ENCODE results near the gene DYNLT1.
"Not testable (repeated sequence)": the region's sequence is repeated elsewhere in the genome, so short reads cannot be mapped to it uniquely, and the experiment has no call there.

Gene DYNLT1

DNA sequence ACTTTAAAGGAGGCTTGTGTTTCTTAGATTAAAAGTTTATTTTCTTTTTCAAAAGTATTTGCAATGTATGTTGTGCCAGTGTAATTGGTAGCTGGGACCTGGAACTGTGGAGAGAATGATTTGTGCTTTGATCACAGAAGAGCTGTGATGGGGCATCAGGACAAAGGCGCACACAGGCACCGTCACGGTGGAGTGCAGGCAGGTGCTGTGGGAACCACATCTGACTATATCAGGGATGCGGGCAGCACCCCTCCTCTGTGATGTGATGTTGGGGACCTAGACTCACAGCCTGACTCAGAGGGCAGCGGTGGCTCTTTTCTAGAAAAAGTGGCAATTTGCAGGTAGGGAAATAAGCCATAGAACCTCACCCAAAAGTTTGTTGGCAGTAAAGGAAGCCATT is 39.8 kb upstream of the DYNLT1 start:
- no peak overlapping the region for H3K4me3 ChIP-seq (ENCODE audit: low read depth, low read length)
- DNase-seq (ENCODE audit: low read depth), result no peak
- TF ChIP-seq, protein P1, sequence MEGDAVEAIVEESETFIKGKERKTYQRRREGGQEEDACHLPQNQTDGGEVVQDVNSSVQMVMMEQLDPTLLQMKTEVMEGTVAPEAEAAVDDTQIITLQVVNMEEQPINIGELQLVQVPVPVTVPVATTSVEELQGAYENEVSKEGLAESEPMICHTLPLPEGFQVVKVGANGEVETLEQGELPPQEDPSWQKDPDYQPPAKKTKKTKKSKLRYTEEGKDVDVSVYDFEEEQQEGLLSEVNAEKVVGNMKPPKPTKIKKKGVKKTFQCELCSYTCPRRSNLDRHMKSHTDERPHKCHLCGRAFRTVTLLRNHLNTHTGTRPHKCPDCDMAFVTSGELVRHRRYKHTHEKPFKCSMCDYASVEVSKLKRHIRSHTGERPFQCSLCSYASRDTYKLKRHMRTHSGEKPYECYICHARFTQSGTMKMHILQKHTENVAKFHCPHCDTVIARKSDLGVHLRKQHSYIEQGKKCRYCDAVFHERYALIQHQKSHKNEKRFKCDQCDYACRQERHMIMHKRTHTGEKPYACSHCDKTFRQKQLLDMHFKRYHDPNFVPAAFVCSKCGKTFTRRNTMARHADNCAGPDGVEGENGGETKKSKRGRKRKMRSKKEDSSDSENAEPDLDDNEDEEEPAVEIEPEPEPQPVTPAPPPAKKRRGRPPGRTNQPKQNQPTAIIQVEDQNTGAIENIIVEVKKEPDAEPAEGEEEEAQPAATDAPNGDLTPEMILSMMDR (IDR thresholded peaks at IDR 0.05; ENCODE audit: low read depth, low read length, missing control alignments), result no peak

GRCh38 chr6:158680481-158680880 is 35.9 kb upstream of the DYNLT1 start:
- TF ChIP-seq, protein P1 (IDR thresholded peaks at IDR 0.05; ENCODE audit: low read depth, low read length, missing control alignments), result no peak
- H3K4me3 ChIP-seq (ENCODE audit: low read depth, low read length), result no peak overlapping the region
- DNase-seq (ENCODE audit: low read depth), result no peak

DNA sequence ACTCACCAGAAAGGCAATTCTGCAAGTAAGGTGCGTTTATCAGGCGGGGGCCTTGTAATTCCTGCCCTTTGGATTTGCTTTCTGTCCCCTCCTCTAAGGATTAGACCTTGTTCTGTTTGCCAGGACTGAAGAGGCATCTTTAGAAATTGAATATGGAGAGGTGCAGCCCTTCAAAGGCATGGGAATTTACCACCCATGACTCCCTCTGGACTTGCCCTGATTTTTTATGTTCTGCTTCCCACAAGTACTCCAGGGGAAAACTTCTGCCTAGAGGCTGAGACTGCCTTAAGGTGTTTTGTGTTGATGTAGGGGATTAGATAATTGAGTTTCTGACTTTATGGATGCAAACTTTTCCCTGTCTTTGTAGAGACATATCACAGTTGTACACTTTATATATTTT is 35.5 kb upstream of the DYNLT1 start:
- no peak for DNase-seq (ENCODE audit: low read depth)
- TF ChIP-seq, protein P1 (IDR thresholded peaks at IDR 0.05; ENCODE audit: low read depth, low read length, missing control alignments), result no peak
- no peak overlapping the region for H3K4me3 ChIP-seq (ENCODE audit: low read depth, low read length)

DNA sequence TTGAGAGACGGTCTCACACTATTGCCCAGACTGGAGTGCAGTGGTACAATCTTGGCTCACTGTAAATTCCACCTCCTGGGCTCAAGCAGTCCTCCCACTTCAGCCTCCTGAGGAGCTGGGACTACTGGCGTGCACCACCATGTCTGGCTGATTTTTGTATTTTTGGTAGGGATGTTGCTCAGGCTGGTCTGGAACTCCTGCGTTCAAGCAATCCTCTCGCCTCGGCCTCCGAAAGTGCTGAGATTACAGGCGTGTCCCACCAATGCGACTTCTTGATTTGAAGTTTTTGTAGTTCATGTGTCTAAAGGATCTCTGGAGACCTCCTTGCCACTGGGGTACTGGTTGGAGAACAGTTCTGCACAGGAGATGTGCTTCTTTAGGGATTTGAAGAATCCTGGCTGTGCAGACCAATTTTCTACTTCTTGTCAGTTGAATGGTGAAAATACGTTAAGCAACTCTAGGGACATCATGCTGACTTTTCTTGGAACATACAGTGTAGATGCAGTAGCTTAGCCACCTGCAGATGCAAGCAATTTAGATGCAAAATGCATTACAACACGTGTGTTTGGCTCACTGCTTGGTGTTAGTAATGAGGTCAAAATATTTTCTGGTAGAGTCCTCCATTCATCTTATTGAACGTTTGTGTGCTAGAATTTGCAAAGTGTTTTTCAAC is 33.5 kb upstream of the DYNLT1 start:
- TF ChIP-seq, protein P1 (IDR thresholded peaks at IDR 0.05; ENCODE audit: low read depth, low read length, missing control alignments), result no peak
- no peak for DNase-seq (ENCODE audit: low read depth)

DNA sequence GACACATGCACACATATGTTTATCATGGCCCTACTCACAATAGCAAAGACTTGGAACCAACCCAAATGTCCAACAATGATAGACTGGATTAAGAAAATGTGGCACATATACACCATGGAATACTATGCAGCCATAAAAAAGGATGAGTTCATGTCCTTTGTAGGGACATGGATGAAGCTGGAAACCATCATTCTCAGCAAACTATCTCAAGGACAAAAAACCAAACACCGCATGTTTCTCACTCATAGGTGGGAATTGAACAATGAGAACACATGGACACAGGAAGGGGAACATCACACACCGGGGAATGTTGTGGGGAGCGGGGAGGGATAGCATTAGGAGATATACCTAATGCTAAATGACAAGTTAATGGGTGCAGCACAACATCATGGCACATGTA is 32.6 kb upstream of the DYNLT1 start:
- not testable (repeated sequence) for DNase-seq (ENCODE audit: low read depth); H3K4me3 ChIP-seq (ENCODE audit: low read depth, low read length)

More for the DNA sequence above, 33.5 kb upstream of the DYNLT1 start:
- H3K4me3 ChIP-seq (ENCODE audit: low read depth, low read length), result no peak overlapping the region

DNA sequence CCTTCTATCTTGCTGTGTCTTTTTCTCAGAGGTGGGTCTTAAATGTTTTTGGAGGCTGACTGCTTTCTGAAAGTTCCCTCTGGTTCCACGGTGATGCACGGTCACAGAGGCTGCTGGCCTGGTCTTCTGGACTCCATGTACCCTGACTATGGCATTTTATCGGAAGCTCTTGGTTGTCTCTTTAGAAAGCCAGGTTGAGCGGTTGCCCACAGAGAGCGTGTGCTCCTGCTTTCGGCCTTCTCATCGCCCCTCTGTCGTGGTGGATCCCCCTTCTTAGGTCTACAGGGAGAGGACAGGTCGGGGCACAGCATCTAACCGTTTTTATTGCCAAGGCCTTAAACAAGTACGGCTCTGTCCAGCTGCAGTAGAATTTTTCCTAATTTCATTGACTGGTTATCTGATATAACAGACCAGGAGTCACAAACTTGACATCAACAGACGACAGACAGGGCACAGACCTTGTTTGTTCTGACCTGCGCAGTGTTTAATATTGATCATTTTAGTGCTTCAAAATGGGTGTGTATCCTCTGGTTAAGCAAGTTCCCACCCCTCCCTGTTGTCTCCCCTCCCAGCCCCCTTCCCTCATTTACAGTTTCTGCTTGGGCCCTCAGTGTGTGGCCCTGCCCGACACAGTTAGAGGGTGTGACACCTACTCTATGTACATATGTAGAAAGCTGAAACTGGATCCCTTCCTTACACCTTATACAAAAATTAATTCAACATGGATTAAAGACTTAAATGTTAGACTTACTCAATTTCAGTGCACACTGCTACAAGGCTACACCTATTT is 30.0 kb upstream of the DYNLT1 start:
- no peak for DNase-seq (ENCODE audit: low read depth)
- no peak overlapping the region for H3K4me3 ChIP-seq (ENCODE audit: low read depth, low read length)
- TF ChIP-seq, protein P1 (IDR thresholded peaks at IDR 0.05; ENCODE audit: low read depth, low read length, missing control alignments), result no peak

DNA sequence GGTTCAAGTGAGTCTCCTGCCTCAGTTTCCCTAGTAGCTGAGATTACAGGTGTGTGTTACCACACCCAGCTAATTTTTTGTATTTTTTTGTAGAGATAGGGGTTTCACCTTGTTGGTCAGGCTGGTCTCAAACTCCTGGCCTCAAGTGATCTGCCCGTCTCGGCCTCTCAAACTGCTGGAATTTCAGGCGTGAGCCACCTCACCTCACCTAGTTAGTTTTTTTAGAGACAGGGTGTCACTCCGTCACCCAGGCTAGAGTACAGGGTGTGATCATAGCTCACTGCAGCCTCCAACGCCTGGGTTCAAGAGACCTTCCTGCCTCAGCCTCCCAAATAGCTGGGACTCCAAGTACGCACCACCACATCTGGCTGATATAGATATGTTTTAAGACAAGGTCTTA is 28.2 kb upstream of the DYNLT1 start:
- no peak overlapping the region for H3K4me3 ChIP-seq (ENCODE audit: low read depth, low read length)
- no peak for DNase-seq (ENCODE audit: low read depth)
- TF ChIP-seq, protein P1 (IDR thresholded peaks at IDR 0.05; ENCODE audit: low read depth, low read length, missing control alignments), result no peak

DNA sequence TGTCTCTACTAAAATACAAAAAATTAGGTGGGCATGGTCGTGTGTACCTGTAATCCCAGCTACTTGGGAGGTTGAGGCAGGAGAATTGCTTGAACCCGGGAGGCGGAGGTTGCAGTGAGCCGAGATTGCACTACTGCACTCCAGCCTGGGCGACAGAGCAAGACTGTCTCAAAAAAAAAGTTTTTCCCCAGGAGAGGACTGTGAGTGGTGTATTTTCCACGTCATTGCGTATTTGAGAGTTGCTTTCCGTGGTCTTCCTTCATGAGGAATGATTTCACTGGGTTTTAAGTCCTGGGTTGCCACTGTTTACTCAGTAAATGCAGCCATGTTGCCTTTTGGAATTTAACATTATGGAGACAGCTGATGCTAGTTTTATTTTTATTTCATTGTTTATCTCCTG is 27.6 kb upstream of the DYNLT1 start:
- DNase-seq (ENCODE audit: low read depth); H3K4me3 ChIP-seq (ENCODE audit: low read depth, low read length): not testable (repeated sequence)
